Mucosa of descending colon (tissue), 3 donors: Measurements from ENCODE around the gene FCN3. TPM values are rescaled to one million over a fixed set of nuclear protein-coding genes. Genes with fewer than 3 reads are reported as not detected.

Experiments used
- ATAC-seq: fragments of 200-7000 bp; cut with Tn5 transposase; one replicate; pipeline ENCODE4 v1.9.1; 2020; ENCODE audit warnings: mild to moderate bottlenecking, moderate library complexity
- DNase-seq, 3 donors: peaks; one replicate each; pipeline ENCODE4 v3.0.0-alpha.2; 2020
- H3K36me3 ChIP-seq: fragments of 200-600 bp; one replicate; pipeline ENCODE4 v1.8.0; 2021; ENCODE audit warnings: low read depth, mild to moderate bottlenecking
- H3K4me1 ChIP-seq: fragments of 200-600 bp; one replicate; pipeline ENCODE4 v1.8.0; 2021; ENCODE audit warnings: low read depth, mild to moderate bottlenecking
- H3K4me3 ChIP-seq: fragments of 200-600 bp; one replicate; pipeline ENCODE4 v1.8.0; 2021; ENCODE audit warnings: mild to moderate bottlenecking
- H3K9me3 ChIP-seq: fragments of 200-600 bp; one replicate; pipeline ENCODE4 v1.8.0; 2021; ENCODE audit warnings: mild to moderate bottlenecking
- CTCF ChIP-seq: fragments of 200-600 bp; IDR thresholded peaks from one replicate; pipeline ENCODE4 v1.8.0; 2022; ENCODE audit warnings: antibody characterized with exemption, mild to moderate bottlenecking
- intact Hi-C, 2 donors: fragments of 100-400 bp; cut with DNase I in 1 of 2; cut with micrococcal nuclease in 1 of 2; formaldehyde crosslinking; loops; one replicate each; pipeline versions ENCODE4 v1.11.0 to v1.11.1; 2022; cut with DNase I, micrococcal nuclease
- total RNA-seq, 3 donors: library from RNA; stranded (reverse); fragmentation: NEBNext Ultra II Directional in 2 of 3; extraction: Animal tissue kit (Norgen Biotek cat#: 25700) in 2 of 3; gene quantifications; one replicate each; pipeline versions ENCODE4 v1.2.1 to v1.2.4, GENCODE V29; 2021 to 2023
- donor health status: DM: no; HTN: no; CAD: no; lungs with moderate emphysema.
- donor health status: DM: no; HTN: no; CAD: no.
- donor health status: DM: no; HTN: yes; CAD: no.

The FCN3 gene
- total RNA-seq, 3 donors from 2014 or later, result 0.60 to 0.79 TPM; not detected in 1

GRCh38 chr1:27397110-27397509, 22.5 kb upstream of the FCN3 start:
- TF ChIP-seq CTCF, result no peak
- DNase-seq (no peak), ATAC-seq (no peak)
- Histone ChIP-seq H3K4me1 (peaks cover 17% of the 10 kb centered on the region), H3K9me3 (no peaks in the 10 kb centered on the region), H3K36me3 (no peaks in the 10 kb centered on the region), H3K4me3 (no peak overlapping the region)
- intact Hi-C loops, result no loop called here

GRCh38 chr1:27395441-27396195, 21.0 kb upstream of the FCN3 start:
- DNase-seq, result peak; percentile 77 to 83 (median 78)
- Histone ChIP-seq H3K4me1 (peaks cover 27% of the 10 kb centered on the region), H3K9me3 (no peaks in the 10 kb centered on the region), H3K4me3 (no peak overlapping the region), H3K36me3 (no peaks in the 10 kb centered on the region)
- intact Hi-C loops, result no loop called here
- TF ChIP-seq CTCF, result peak; percentile 95
- peak; percentile 54 for ATAC-seq

- Histone ChIP-seq H3K4me3 (no peak overlapping the region), H3K4me1 (peaks cover 27% of the 10 kb centered on the region), H3K9me3 (no peaks in the 10 kb centered on the region), H3K36me3 (no peaks in the 10 kb centered on the region)
- ATAC-seq (no peak), DNase-seq (no peak)
- intact Hi-C loops, result loop anchor here (5.0 kb wide), 2 partner anchors 38 to 93 kb away; no protein-coding TSS in a partner anchor
- TF ChIP-seq CTCF, result no peak
Observed at GRCh38 chr1:27394925-27395324, 20.3 kb upstream of the FCN3 start.

- Histone ChIP-seq H3K4me3 (no peak overlapping the region), H3K36me3 (no peaks in the 10 kb centered on the region), H3K4me1 (peaks cover 27% of the 10 kb centered on the region), H3K9me3 (no peaks in the 10 kb centered on the region)
- intact Hi-C loops, result loop anchor here (5.0 kb wide), 2 partner anchors 37 to 92 kb away; no protein-coding TSS in a partner anchor
- no peak for TF ChIP-seq CTCF
- ATAC-seq (no peak), DNase-seq (no peak)
Observed at GRCh38 chr1:27394282-27394658, 19.6 kb upstream of the FCN3 start.

GRCh38 chr1:27393641-27394281, 19.1 kb upstream of the FCN3 start:
- Histone ChIP-seq H3K9me3 (no peaks in the 10 kb centered on the region), H3K4me1 (peaks cover 24% of the 10 kb centered on the region), H3K36me3 (no peaks in the 10 kb centered on the region), H3K4me3 (no peak overlapping the region)
- intact Hi-C loops, result loop anchor here (5.0 kb wide), 2 partner anchors 36 to 91 kb away; no protein-coding TSS in a partner anchor
- TF ChIP-seq CTCF, result no peak
- no peak for DNase-seq
- no peak for ATAC-seq
